Neutrophil (primary cell): ENCODE measurements around the gene SEZ6.

ENCODE experiments used
- H3K27ac ChIP-seq: fragments of 200-600 bp; sonication (generic); 2 replicates; pipeline ENCODE4 v1.5.1; 2016; ENCODE audit warnings: mild to moderate bottlenecking, moderate library complexity
- H3K27me3 ChIP-seq: fragments of 200-600 bp; sonication (generic); 2 replicates; pipeline ENCODE4 v1.6.0; 2016; ENCODE audit warnings: mild to moderate bottlenecking
- H3K36me3 ChIP-seq: fragments of 200-600 bp; sonication (generic); 2 replicates; pipeline ENCODE4 v1.5.1; 2017
- H3K4me1 ChIP-seq, 2 experiments: fragments of 200-600 bp in 1 of 2; sonication (generic) in 1 of 2; 1 replicate in 1 of 2; 2 replicates in 1 of 2; pipeline versions ENCODE4 v1.5.1 to v1.6.1; 2013 to 2016; ENCODE audit warnings: low read depth in 1 of 2, low read length in 1 of 2, mild to moderate bottlenecking in 1 of 2, moderate library complexity in 1 of 2; ENCODE audit not compliant: control insufficient read depth in 1 of 2, insufficient read depth in 1 of 2
- H3K4me3 ChIP-seq, 2 experiments: fragments of 200-600 bp in 1 of 2; sonication (generic) in 1 of 2; 1 replicate in 1 of 2; 2 replicates in 1 of 2; pipeline ENCODE4 v1.5.1; 2013 to 2016; ENCODE audit warnings: low read depth in 1 of 2, low read length in 1 of 2, mild to moderate bottlenecking in 1 of 2, moderate library complexity in 1 of 2
- H3K9me3 ChIP-seq: fragments of 200-600 bp; sonication (generic); 2 replicates; pipeline ENCODE4 v1.5.1; 2016
- TF ChIP-seq, protein P1 (sequence below): fragments of 200-600 bp; sonication (generic); IDR thresholded peaks from 2 replicates; pipeline ENCODE4 v1.5.1; 2016; ENCODE audit warnings: antibody characterized with exemption

The SEZ6 gene

DNA sequence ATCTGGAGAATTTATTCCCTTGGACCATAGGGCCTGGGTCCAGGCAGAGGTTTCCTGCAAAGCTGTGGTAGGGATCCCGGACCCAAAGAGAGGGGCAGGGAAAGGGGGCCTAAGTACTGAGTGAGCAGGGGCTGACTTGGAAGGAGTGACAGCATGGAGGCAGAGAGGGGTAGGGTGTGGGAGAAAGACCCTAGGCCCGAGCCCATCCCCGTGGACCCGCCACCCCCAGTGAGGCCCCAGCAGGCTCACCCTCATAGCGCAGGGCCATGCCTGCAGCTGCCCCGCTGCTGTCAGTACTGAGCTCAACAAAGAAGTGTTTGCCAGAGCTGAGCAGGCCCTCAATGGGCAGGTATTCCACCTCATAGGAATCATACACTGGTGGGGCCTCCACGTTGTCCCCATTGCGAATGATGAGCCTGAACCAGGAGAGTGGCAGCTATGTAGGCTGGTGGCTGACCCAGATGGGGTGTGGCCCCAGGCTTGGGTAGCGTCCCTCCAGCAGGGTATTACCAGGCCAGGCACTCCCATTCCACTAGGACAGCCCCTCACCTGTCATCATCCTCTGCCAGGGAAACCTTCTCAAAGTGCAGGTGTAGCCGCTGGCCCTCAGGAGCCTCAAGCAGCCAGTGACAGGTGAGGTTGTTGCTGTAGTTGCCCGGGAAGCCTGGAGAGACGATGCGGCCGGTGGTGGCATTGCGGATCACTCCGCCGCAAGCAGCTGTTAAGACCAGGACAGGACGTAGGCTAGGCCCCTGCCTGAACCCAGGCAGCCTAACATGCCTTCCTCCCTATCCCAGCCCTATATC, 45.4 kb downstream of the SEZ6 start:
- H3K27me3 ChIP-seq = peaks cover 32% of the 10 kb centered on the region
- no peaks in the 10 kb centered on the region for H3K36me3 ChIP-seq
- no peak overlapping the region for H3K4me3 ChIP-seq
- no peak overlapping the region for H3K27ac ChIP-seq
- H3K4me1 ChIP-seq = no peaks in the 10 kb centered on the region
- no peaks in the 10 kb centered on the region for H3K9me3 ChIP-seq
- TF ChIP-seq, protein P1, sequence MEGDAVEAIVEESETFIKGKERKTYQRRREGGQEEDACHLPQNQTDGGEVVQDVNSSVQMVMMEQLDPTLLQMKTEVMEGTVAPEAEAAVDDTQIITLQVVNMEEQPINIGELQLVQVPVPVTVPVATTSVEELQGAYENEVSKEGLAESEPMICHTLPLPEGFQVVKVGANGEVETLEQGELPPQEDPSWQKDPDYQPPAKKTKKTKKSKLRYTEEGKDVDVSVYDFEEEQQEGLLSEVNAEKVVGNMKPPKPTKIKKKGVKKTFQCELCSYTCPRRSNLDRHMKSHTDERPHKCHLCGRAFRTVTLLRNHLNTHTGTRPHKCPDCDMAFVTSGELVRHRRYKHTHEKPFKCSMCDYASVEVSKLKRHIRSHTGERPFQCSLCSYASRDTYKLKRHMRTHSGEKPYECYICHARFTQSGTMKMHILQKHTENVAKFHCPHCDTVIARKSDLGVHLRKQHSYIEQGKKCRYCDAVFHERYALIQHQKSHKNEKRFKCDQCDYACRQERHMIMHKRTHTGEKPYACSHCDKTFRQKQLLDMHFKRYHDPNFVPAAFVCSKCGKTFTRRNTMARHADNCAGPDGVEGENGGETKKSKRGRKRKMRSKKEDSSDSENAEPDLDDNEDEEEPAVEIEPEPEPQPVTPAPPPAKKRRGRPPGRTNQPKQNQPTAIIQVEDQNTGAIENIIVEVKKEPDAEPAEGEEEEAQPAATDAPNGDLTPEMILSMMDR = no peak

- H3K4me1 ChIP-seq = no peaks in the 10 kb centered on the region
- no peak overlapping the region for H3K27ac ChIP-seq
- peaks cover 25% of the 10 kb centered on the region for H3K27me3 ChIP-seq
- TF ChIP-seq, protein P1 = no peak
- H3K36me3 ChIP-seq = no peaks in the 10 kb centered on the region
- H3K9me3 ChIP-seq = no peaks in the 10 kb centered on the region
- no peak overlapping the region for H3K4me3 ChIP-seq
These were observed 46.4 kb downstream of the SEZ6 start for GRCh38 chr17:28959471-28959871.

DNA sequence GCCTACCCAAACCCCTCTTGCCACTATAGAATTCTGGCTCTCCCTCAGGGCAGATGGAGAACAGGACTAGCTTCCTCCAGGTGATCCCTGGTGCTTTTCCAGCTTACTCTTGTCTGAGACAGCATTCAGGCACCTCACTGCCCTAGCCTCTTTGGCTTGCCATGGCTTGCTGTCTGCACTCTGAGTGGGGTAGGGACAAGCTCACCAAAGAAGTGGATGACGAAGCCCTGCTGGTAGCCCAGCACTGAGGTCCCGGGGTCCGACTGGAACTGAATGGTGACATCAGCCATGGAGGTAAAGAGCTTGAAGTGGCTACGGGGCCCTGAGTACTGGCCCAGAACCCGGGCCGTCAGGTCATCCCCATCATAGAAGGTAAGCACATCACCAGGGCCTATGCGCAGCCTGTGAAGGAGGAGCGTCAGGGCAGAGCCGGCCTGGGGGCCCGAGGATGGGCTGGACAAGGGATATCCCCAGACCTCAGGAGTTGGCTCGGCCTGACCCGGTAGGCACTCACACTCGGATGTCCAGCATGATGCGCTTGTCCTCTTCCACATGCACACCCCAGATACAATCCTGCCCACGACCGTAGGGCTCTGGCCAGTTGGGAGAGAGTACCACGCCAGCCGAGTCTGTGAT, 46.9 kb downstream of the SEZ6 start:
- Histone ChIP-seq H3K36me3 (no peaks in the 10 kb centered on the region), H3K4me1 (no peaks in the 10 kb centered on the region), H3K27me3 (peaks cover 19% of the 10 kb centered on the region), H3K4me3 (no peak overlapping the region), H3K9me3 (no peaks in the 10 kb centered on the region), H3K27ac (no peak overlapping the region)
- TF ChIP-seq, protein P1 = no peak

DNA sequence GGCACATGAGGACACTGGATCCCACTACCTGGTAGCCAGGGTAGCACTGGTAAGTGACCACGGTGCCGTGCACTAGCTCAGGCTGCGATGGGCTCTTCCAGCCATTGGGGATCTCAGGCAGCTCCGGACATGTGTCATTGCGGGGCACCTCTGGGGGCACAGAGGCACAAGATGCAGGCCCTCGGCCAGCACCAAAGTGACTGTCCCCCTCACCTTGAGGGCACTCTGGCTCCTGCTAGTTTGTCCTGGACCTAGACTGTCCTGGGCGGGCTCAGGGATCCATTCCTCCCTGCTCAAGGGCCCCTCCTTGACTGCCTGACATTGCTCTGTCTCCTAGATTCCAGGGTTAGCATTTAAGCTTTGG, 47.9 kb downstream of the SEZ6 start:
- Histone ChIP-seq H3K4me3 (no peak overlapping the region), H3K4me1 (peaks cover 6% of the 10 kb centered on the region in 2 experiments), H3K36me3 (no peaks in the 10 kb centered on the region), H3K9me3 (no peaks in the 10 kb centered on the region), H3K27me3 (peaks cover 10% of the 10 kb centered on the region), H3K27ac (no peak overlapping the region)
- TF ChIP-seq, protein P1 = no peak

DNA sequence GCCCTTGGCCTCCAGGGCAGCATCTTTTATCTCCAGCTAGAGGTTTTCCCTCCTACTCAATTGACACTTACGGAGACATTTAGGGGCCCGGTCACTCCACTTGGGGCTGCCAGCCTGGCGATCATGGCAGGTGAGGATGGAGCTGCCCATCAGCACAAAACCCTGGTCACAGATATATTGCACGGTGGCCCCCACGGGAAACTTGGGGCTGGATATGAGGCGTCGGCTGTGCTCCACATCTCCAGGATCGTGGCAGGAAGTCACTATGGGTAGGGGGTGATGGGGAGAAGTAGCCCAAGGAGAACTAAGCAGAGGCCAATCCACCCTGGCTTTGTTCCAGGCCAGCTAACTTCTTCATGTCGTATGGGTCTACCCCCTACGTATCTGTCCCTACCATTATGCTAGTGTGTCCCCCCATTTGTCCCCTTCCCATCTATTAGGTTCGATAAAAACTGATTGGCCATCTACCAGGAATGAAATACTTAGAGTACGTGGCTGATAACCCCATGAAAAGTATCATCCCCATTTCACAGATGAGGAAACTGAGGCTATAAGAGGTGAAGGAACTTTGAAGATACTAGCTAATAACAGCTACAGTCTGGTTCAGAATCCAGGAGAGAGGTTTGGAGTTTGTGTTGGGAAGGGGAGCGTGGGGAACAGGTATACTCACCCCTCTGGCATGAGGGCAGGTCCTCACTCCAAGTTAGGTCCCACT, 48.4 kb downstream of the SEZ6 start:
- Histone ChIP-seq H3K4me1 (peaks cover 11% of the 10 kb centered on the region in 2 experiments), H3K36me3 (no peaks in the 10 kb centered on the region), H3K27me3 (peaks cover 8% of the 10 kb centered on the region), H3K27ac (no peak overlapping the region), H3K9me3 (no peaks in the 10 kb centered on the region), H3K4me3 (no peak overlapping the region)
- TF ChIP-seq, protein P1 = no peak
